ENCODE data around the gene WASF1.

The WASF1 gene

DNA sequence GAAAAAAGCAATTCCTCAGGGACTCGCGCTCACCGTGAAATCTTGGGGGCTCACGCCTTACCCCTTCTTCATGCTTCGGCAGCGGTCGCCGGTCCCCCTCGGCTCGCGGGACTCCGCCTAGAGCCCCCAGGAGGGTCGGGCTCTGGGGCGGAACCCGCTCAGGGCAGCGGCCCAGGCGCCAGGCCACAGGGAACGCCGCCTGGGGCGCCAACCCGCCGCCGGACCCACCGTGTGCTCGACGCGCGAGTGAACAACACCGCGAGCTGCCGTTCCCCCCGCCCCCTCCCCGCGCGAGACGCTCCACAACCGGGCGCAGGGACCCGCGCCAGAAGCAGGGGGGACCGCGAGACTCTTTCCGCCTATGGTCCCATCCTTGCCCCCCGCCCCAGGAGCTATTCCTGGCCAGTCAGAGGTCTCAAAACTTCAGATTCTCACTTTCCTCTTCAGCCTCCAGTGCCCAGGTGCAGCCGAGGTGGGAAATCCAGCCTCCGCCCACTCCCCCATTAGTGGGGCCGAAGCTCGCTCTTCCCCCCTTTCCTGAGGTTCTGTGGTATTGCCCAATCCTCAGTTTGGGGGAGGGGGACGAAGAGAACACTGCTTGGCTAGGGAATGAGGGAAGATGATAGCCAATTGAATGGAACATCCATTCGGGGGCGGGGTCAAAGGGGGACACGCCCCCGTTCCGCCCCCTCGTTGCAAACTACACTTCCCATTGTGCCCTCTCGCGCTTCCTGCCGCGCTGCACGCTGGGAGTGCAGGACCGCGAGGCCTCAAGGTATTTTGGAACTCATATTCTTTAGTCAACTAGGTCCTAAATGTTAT, at the start of gene WASF1:
WASF1 (minus strand) TSS at position 265 of the 822 bp plus-strand sequence. CDS start 52,069 bp downstream, outside the sequence.
- Histone ChIP-seq H3K27ac (ENCODE audit: low read depth, low read length) (peak within 1 kb of the TSS; percentile 88), H3K4me3 (ENCODE audit: low read length) (peak within 1 kb of the TSS; percentile 94), H3K36me3 (ENCODE audit: control insufficient read depth, insufficient read depth, low read length) (peaks cover 2% of the 10 kb centered on the region), H3K9ac (ENCODE audit: low read length) (peak within 1 kb of the TSS; percentile 64), H3K27me3 (ENCODE audit: control insufficient read depth, insufficient read depth, low read length) (no peaks in the 10 kb centered on the region), H3K4me1 (ENCODE audit: control insufficient read depth, insufficient read depth, low read length) (peaks cover 10% of the 10 kb centered on the region)

- Histone ChIP-seq H3K4me3 (ENCODE audit: low read length) (no peak overlapping the region), H3K9ac (ENCODE audit: low read length) (no peak overlapping the region), H3K27me3 (ENCODE audit: control insufficient read depth, insufficient read depth, low read length) (no peaks in the 10 kb centered on the region), H3K4me1 (ENCODE audit: control insufficient read depth, insufficient read depth, low read length) (no peaks in the 10 kb centered on the region), H3K36me3 (ENCODE audit: control insufficient read depth, insufficient read depth, low read length) (peaks cover 3% of the 10 kb centered on the region), H3K27ac (ENCODE audit: low read depth, low read length) (no peak overlapping the region)
Observed at GRCh38 chr6:110226261-110226660, 46.8 kb upstream of the WASF1 start.

GRCh38 chr6:110221738-110222137, 42.3 kb upstream of the WASF1 start:
- Histone ChIP-seq H3K4me3 (ENCODE audit: low read length) (no peak overlapping the region), H3K36me3 (ENCODE audit: control insufficient read depth, insufficient read depth, low read length) (peaks cover 10% of the 10 kb centered on the region), H3K9ac (ENCODE audit: low read length) (no peak overlapping the region), H3K27me3 (ENCODE audit: control insufficient read depth, insufficient read depth, low read length) (no peaks in the 10 kb centered on the region), H3K4me1 (ENCODE audit: control insufficient read depth, insufficient read depth, low read length) (no peaks in the 10 kb centered on the region), H3K27ac (ENCODE audit: low read depth, low read length) (no peak overlapping the region)

DNA sequence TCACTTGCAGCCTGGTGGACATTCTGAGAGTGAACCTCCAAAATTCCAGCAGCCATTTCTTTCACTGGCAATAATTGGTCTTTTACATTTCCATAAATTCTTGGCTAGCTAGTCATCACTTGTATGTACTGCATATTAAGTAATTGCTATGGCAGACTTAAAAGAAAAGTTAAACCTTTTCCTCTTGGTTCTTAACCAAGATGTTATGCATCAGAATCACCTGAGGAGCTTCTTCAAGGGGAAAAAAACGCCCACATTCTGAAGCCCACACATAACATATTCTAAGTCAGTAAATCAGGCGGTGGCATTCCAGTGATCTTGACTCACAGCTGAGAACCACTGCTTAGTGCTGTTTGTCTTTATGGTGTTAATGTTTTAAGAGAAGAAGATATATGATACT, 37.8 kb upstream of the WASF1 start:
- Histone ChIP-seq H3K27ac (ENCODE audit: low read depth, low read length) (no peak overlapping the region), H3K9ac (ENCODE audit: low read length) (no peak overlapping the region), H3K36me3 (ENCODE audit: control insufficient read depth, insufficient read depth, low read length) (peaks cover 22% of the 10 kb centered on the region), H3K27me3 (ENCODE audit: control insufficient read depth, insufficient read depth, low read length) (no peaks in the 10 kb centered on the region), H3K4me1 (ENCODE audit: control insufficient read depth, insufficient read depth, low read length) (no peaks in the 10 kb centered on the region), H3K4me3 (ENCODE audit: low read length) (no peak overlapping the region)

GRCh38 chr6:110216140-110216539, 36.7 kb upstream of the WASF1 start:
- H3K4me3 ChIP-seq (ENCODE audit: low read length), result no peak overlapping the region
- H3K27ac ChIP-seq (ENCODE audit: low read depth, low read length), result no peak overlapping the region
- H3K27me3 ChIP-seq (ENCODE audit: control insufficient read depth, insufficient read depth, low read length), result no peaks in the 10 kb centered on the region
- H3K36me3 ChIP-seq (ENCODE audit: control insufficient read depth, insufficient read depth, low read length), result peaks cover 28% of the 10 kb centered on the region
- no peak overlapping the region for H3K9ac ChIP-seq (ENCODE audit: low read length)
- H3K4me1 ChIP-seq (ENCODE audit: control insufficient read depth, insufficient read depth, low read length), result no peaks in the 10 kb centered on the region

- no peak overlapping the region for H3K27ac ChIP-seq (ENCODE audit: low read depth, low read length)
- no peak overlapping the region for H3K4me3 ChIP-seq (ENCODE audit: low read length)
- no peaks in the 10 kb centered on the region for H3K27me3 ChIP-seq (ENCODE audit: control insufficient read depth, insufficient read depth, low read length)
- H3K4me1 ChIP-seq (ENCODE audit: control insufficient read depth, insufficient read depth, low read length), result no peaks in the 10 kb centered on the region
- H3K36me3 ChIP-seq (ENCODE audit: control insufficient read depth, insufficient read depth, low read length), result peaks cover 23% of the 10 kb centered on the region
- no peak overlapping the region for H3K9ac ChIP-seq (ENCODE audit: low read length)
Observed at GRCh38 chr6:110214338-110214737, 34.9 kb upstream of the WASF1 start.

DNA sequence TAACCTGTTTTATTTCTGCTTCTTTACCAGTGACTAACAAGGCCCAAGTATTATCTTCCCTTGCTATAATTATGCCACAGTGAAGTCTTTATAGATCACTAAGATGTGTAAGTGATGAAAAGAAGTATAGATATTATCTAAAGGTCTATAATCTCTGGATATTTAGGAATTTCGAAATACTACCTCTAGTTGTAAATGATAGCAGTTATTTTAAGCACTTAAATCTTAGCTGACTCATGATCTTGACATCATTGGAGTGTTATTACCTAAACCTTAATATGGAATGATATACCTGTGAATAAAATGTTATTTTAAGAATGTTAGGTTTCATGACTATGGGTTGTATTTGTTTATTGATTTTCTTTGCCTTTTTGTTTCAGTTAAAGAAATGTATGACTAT, 32.3 kb upstream of the WASF1 start:
- H3K27ac ChIP-seq (ENCODE audit: low read depth, low read length), result no peak overlapping the region
- no peaks in the 10 kb centered on the region for H3K27me3 ChIP-seq (ENCODE audit: control insufficient read depth, insufficient read depth, low read length)
- H3K9ac ChIP-seq (ENCODE audit: low read length), result no peak overlapping the region
- no peaks in the 10 kb centered on the region for H3K4me1 ChIP-seq (ENCODE audit: control insufficient read depth, insufficient read depth, low read length)
- H3K4me3 ChIP-seq (ENCODE audit: low read length), result no peak overlapping the region
- H3K36me3 ChIP-seq (ENCODE audit: control insufficient read depth, insufficient read depth, low read length), result peaks cover 19% of the 10 kb centered on the region

DNA sequence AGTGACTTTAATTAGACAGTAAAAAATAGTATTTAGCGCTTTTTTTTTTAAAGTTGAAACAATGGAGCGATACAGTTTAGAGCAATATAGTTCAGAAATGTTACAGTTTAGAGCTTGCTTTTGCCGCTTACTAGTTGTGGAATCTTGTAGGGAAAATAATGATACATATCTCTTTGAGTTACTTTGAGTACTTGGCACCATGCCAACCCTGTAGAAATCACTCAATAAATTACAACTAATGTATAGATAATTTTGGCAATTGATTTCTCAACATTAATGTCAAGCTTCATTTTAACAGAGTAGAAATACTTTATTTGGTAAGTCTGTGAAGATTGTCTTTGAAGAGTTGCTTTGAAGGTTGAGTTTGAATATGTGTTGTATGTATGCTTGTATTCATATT, 28.2 kb upstream of the WASF1 start:
- Histone ChIP-seq H3K4me1 (ENCODE audit: control insufficient read depth, insufficient read depth, low read length) (no peaks in the 10 kb centered on the region), H3K9ac (ENCODE audit: low read length) (no peak overlapping the region), H3K27ac (ENCODE audit: low read depth, low read length) (no peak overlapping the region), H3K27me3 (ENCODE audit: control insufficient read depth, insufficient read depth, low read length) (no peaks in the 10 kb centered on the region), H3K4me3 (ENCODE audit: low read length) (no peak overlapping the region), H3K36me3 (ENCODE audit: control insufficient read depth, insufficient read depth, low read length) (peaks cover 9% of the 10 kb centered on the region)

DNA sequence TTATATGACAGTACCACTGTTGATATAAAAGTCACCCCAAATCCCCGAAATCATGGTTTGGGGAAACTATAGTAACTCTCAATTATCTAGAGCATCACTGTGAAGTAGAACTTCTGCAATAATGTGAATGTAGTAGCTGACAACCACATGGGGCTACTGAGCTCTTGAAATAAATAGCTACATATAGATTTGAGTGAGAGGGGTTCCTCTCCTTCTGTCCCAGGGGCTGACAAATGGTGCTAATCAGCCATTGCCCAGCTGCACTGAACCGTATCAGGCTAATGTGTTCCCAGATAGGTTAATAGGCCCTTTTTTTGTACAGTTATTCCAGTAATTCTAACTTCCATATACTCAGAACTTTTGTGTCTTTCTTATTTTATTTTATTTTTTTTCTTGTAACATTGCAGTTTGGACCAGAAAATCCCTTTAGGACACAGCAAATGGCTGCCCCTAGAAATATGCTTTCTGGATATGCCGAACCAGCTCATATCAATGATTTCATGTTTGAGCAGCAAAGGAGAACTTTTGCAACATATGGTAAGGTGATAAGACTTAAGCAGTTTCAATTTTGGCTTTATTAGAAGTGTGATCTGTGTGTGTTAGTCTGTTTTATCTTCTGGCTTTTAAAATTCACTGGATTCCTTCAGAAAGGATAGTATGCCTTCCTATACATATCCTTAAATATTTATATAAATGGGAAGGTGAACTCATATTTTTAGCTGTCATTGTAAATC, 21.8 kb upstream of the WASF1 start:
- no peaks in the 10 kb centered on the region for H3K27me3 ChIP-seq (ENCODE audit: control insufficient read depth, insufficient read depth, low read length)
- no peak overlapping the region for H3K9ac ChIP-seq (ENCODE audit: low read length)
- no peaks in the 10 kb centered on the region for H3K36me3 ChIP-seq (ENCODE audit: control insufficient read depth, insufficient read depth, low read length)
- no peaks in the 10 kb centered on the region for H3K4me1 ChIP-seq (ENCODE audit: control insufficient read depth, insufficient read depth, low read length)
- no peak overlapping the region for H3K27ac ChIP-seq (ENCODE audit: low read depth, low read length)
- H3K4me3 ChIP-seq (ENCODE audit: low read length), result no peak overlapping the region

- Histone ChIP-seq H3K27ac (ENCODE audit: low read depth, low read length) (no peak overlapping the region), H3K4me1 (ENCODE audit: control insufficient read depth, insufficient read depth, low read length) (no peaks in the 10 kb centered on the region), H3K4me3 (ENCODE audit: low read length) (no peak overlapping the region), H3K27me3 (ENCODE audit: control insufficient read depth, insufficient read depth, low read length) (no peaks in the 10 kb centered on the region), H3K9ac (ENCODE audit: low read length) (no peak overlapping the region), H3K36me3 (ENCODE audit: control insufficient read depth, insufficient read depth, low read length) (peaks cover 2% of the 10 kb centered on the region)
Observed at GRCh38 chr6:110198561-110198960, 19.1 kb upstream of the WASF1 start.

DNA sequence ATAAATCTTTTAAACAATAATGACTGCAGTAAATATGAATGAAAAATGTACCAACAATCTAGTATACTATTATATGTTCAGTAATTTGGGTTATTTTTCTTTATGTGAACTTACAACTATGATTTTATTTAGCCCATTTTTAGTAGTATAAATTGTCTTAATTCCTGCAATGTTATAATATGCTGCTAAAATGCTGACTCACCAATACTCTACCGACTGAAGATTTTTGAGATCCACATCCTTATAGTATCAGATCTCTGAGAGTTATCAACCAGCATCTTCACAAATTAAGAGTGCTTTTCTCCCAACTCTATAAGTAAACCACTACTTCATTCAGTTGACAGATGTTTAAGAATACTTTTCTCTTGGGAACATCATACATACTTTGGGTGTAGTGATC, 17.4 kb upstream of the WASF1 start:
- H3K9ac ChIP-seq (ENCODE audit: low read length), result no peak overlapping the region
- peaks cover 2% of the 10 kb centered on the region for H3K36me3 ChIP-seq (ENCODE audit: control insufficient read depth, insufficient read depth, low read length)
- no peaks in the 10 kb centered on the region for H3K4me1 ChIP-seq (ENCODE audit: control insufficient read depth, insufficient read depth, low read length)
- no peaks in the 10 kb centered on the region for H3K27me3 ChIP-seq (ENCODE audit: control insufficient read depth, insufficient read depth, low read length)
- H3K27ac ChIP-seq (ENCODE audit: low read depth, low read length), result no peak overlapping the region
- H3K4me3 ChIP-seq (ENCODE audit: low read length), result no peak overlapping the region

- Histone ChIP-seq H3K4me1 (ENCODE audit: control insufficient read depth, insufficient read depth, low read length) (no peaks in the 10 kb centered on the region), H3K27ac (ENCODE audit: low read depth, low read length) (no peak overlapping the region), H3K4me3 (ENCODE audit: low read length) (no peak overlapping the region), H3K36me3 (ENCODE audit: control insufficient read depth, insufficient read depth, low read length) (peaks cover 2% of the 10 kb centered on the region), H3K27me3 (ENCODE audit: control insufficient read depth, insufficient read depth, low read length) (no peaks in the 10 kb centered on the region), H3K9ac (ENCODE audit: low read length) (no peak overlapping the region)
Observed at GRCh38 chr6:110195639-110196038, 16.2 kb upstream of the WASF1 start.

All from rectal smooth muscle tissue (tissue), 1 donor.